GM19467 (cell line): Measurements from ENCODE around the gene KHNYN.
A peak's percentile ranks its signal among the peaks of the same experiment; 100 is the strongest.

ENCODE experiments used
- ATAC-seq: cut with Tn5 transposase; IDR thresholded peaks from one replicate; pipeline ENCODE4 v1.9.1; 2021; ENCODE audit warnings: mild to moderate bottlenecking, moderate library complexity; ENCODE audit not compliant: unreplicated experiment

KHNYN gene

GRCh38 chr14:24422261-24422660 is 7.5 kb upstream of the KHNYN start:
- no peak for ATAC-seq

DNA sequence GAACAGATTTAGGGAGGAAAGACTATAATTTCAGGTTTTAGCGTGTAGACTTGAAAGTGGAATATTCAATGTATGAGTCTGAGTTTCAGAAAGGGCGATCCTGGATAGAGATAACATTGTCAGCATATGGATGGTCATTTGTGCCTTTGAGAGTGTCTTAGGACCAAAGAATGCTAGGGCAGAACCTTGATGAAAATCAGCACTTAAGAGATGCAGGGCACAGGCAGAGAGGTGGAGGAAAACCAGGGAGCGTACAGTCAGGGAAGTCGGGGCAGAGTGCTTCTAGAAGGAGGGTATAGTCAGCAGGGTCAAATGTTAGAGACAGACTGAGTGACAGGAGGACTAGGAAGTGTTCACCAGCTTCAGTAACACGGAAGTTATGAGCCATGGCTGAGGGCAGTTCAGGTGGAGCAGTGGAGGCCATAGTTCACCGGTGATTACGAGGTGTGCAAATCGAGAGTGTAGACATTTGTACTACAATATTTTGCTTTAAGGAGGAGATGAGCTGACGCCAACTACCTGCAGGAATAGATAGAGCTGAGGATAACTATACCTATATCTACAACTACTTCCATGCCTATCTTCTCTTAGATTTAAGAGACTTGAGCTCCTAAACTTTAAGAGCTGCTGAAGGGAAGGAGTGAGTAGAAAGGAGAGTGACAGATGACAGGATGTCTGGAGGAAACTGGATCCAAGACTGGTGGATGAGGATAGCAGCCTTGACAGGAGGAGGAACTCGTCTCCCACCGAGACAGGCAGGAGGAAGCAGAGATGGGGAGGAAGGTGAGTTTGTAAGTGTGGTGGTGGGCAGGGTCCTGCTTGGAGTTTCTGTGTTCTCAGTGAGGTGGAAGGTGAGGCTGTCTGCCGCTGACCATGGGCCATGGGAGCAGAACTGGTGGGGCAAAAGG is 6.8 kb upstream of the KHNYN start:
- ATAC-seq, result no peak

DNA sequence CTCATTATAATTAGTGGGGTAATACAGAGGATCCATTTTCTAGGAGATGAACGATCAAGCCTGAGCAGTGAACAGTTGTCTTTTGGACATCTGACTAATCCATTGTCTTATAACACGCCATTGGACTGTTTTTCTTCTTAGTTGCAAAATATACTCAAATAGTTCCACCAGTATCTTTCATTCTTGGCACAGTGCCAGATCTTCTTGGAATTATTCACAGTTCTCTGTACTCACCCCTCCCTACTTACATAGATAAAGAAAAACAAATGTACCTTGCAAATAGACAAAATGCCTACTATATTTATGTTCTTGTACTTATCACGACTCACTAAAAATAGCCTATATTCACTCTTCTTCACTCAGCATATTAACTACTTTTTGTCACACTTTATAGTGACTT is 4.0 kb upstream of the KHNYN start:
- no peak for ATAC-seq

GRCh38 chr14:24426150-24426911 is 3.4 kb upstream of the KHNYN start:
- ATAC-seq, result no peak

DNA sequence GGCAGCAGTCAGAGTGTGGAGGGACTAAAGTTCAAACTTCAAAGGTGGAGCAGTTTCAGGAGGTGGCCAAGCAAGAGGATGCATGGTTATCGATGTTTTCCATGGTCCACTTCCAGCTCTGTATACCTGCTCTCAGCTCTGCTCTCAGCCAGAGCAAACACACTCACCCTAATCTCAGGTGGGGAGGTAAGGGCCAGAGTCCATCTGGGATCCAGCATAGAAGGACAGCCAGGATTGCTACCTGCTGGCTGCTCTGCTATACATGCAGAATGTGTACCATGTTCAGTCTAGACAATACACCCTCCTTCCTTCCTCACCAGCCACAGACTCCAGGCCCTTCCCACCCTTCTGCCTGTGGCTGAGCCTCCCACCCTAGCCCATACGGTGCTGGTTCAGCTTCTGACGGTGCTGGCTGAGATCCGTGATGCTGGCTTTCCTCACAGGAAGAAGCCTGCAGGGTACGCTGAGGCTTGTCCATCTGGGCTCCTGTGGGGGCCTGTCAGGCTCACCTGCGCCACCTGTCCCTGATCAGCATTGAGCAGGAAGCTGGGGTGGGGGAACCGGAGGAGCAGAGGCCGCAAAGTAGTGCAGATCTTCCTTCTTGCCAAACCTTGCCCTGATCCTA is 2.7 kb upstream of the KHNYN start:
- ATAC-seq, result no peak

- ATAC-seq, result no peak
These were observed 1.9 kb upstream of the KHNYN start for GRCh38 chr14:24427537-24428508.

- ATAC-seq, result no peak
These were observed 943 bp upstream of the KHNYN start for GRCh38 chr14:24428628-24429394.

- peak; percentile 49 for ATAC-seq
These were observed 458 bp downstream of the KHNYN start for GRCh38 chr14:24430143-24430681.

DNA sequence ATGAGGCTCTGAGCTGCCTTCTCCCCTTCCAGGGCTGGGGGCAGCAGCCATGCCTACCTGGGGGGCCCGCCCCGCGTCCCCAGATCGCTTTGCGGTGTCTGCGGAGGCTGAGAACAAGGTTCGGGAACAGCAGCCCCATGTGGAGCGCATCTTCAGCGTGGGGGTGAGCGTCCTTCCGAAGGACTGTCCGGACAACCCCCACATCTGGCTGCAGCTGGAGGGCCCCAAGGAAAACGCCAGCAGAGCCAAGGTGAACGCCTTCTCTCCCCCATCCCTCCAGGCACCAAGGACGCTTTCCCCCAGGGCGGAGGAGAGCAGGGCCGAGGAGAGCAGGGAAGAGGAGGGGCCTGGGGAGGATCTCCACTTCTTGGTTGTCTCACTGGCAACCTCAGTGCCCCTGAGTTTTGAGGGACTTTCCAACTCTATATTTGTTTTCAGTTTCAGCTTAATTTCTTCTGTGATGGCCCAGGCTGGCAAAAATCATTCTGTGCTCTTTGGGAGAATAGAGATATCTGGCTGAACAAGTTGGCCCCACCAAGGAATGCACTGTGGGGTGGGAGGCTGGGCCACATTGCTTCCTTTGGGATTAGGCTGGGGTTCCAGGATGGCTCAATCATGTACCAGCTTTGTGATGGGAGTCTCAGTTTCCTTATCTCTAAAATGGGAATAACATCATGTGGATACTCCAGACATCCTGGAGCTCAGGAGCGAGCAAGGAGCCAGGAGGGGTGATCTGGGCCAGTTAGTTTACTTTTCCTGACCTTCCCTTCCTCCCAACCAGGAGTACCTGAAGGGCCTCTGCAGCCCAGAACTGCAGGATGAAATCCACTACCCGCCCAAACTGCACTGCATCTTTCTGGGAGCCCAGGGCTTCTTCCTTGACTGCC is 1.2 kb downstream of the KHNYN start:
- no peak for ATAC-seq

GRCh38 chr14:24431569-24432258 is 2.0 kb downstream of the KHNYN start:
- ATAC-seq, result peak; percentile 57

GRCh38 chr14:24432259-24433131 is 2.7 kb downstream of the KHNYN start:
- ATAC-seq, result no peak

- ATAC-seq, result no peak
These were observed 4.3 kb downstream of the KHNYN start for GRCh38 chr14:24434036-24434435.

DNA sequence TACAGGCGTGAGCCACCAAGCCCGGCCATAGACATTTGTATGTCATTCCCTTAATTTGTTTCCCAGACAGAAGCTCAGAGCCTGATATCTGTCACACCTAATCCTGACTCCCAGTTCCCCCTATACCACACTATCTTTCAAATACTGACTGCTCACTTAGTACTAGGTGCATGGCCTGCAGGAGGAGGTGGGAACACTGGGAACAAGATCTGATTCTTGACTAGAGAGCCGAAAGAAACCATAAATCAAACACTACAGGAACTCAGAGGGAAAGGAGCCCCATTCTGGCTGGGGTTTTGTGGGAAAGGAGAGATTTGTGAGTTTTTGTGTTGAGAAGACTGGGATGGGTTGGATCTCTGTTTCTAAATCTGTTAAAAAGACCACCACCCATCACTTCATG is 4.9 kb downstream of the KHNYN start:
- no peak for ATAC-seq

GRCh38 chr14:24435192-24435810 is 5.5 kb downstream of the KHNYN start:
- no peak for ATAC-seq

GRCh38 chr14:24435998-24436354 is 6.2 kb downstream of the KHNYN start:
- ATAC-seq, result no peak

DNA sequence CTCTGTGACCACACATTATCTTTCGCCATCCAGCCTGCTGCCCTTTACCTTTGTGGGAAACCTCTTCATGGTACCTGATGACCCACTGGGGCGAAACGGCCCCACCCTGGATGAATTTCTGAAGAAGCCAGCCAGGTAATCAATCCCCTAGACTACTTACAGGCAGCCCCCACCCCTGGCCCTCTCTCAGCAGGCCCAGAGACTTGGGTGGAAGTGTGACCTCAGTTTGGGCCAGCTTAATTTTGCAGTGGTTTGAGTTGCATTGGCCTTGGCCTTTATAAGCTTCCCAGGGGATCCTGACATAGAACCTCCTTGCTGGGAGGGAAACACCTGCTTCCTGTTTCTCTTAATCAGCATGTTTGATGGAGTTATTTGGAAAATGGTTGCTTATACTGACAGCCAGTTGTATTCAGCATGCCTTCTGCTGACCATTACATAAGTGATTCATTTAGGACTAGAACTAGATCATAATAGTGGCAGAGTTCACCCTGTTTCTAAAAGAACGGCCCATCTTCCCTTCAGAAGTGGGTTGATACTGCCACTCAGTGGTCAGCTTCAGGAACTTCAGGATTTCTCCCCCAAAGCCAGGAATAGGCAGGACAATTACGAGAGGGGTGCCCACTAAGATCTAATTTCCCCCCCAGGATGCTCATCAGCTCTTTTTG is 6.7 kb downstream of the KHNYN start:
- no peak for ATAC-seq
